ENCODE results near the gene GATAD2A.
"Not testable (repeated sequence)": the region's sequence is repeated elsewhere in the genome, so short reads cannot be mapped to it uniquely, and the experiment has no call there.

The GATAD2A gene

DNA sequence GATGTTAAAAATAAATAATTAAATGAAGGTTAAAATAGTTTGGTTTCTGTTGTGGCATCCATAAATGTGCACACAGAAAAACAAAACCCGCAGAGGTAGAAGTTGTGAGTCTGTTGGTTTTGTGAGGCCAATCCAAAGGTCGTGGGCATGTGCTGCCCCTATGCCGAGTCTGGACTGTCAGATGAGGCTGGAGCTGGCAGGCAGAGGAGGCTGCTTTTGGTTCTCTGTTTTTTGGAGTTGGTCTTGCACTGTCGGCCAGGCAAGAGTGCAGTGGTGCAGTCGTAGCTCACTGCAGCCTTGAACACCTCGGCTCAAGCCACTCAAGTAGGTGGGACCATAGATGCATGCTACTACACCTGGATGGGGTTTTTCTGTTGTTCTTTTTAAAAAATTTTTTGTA is 66.2 kb downstream of the GATAD2A start:
- Mint-ChIP-seq H3K4me3 (no peak overlapping the region), H3K27me3 (no peaks in the 10 kb centered on the region), H3K36me3 (ENCODE audit: low read depth) (peaks cover 74% of the 10 kb centered on the region), H3K9me3 (peaks cover 16% of the 10 kb centered on the region), H3K4me1 (ENCODE audit: low read depth) (peaks cover 69% of the 10 kb centered on the region), H3K27ac (peak overlapping the region; percentile 33)

GRCh38 chr19:19472106-19472505 is 66.6 kb downstream of the GATAD2A start:
- H3K4me3 Mint-ChIP-seq, H3K27me3 Mint-ChIP-seq, H3K27ac Mint-ChIP-seq: not testable (repeated sequence)
- peaks cover 74% of the 10 kb centered on the region for H3K36me3 Mint-ChIP-seq (ENCODE audit: low read depth)
- peaks cover 73% of the 10 kb centered on the region for H3K4me1 Mint-ChIP-seq (ENCODE audit: low read depth)
- peaks cover 16% of the 10 kb centered on the region for H3K9me3 Mint-ChIP-seq

DNA sequence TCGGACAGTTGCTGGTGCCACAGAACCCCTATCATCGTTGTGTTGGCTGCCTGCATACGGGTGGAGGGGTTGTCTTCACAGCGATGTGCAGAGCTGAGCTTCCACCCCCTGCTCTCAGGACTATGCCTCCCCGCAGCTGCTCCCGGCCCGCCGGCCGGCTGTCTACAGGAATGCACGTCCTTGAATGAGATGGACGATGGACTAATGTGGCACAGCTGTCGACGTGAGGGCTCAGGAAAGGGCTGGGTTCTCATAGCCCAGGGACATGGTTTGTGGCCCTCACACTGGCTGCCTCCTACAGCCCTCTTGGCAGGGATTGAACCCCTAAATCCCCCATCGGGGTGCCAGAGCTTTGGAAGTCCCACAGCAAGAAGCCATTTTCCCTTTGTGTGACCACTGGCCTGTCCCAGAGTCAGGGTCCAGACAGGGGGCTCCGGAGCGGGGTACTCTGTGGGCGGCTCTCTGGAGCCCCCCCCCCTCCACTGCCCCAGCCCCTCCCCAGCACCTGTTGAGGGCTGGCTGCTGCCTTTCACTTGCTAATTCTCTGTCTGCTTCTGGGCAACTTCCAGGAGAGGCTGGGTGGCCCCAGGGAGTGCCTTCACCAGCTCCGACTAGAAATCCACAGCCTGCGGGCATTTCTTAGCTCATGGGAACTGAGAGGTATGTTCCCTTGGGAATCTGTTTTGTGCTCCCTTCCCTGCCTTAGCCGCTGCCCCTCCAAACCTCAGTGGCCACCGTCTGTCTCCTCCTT is 69.7 kb downstream of the GATAD2A start:
- Mint-ChIP-seq H3K27me3 (no peaks in the 10 kb centered on the region), H3K4me3 (no peak overlapping the region), H3K9me3 (no peaks in the 10 kb centered on the region), H3K36me3 (ENCODE audit: low read depth) (peaks cover 61% of the 10 kb centered on the region), H3K4me1 (ENCODE audit: low read depth) (peaks cover 81% of the 10 kb centered on the region), H3K27ac (peak overlapping the region; percentile 81)

- Mint-ChIP-seq H3K36me3 (ENCODE audit: low read depth) (peaks cover 55% of the 10 kb centered on the region), H3K4me3 (peak overlapping the region; percentile 19), H3K4me1 (ENCODE audit: low read depth) (peaks cover 81% of the 10 kb centered on the region), H3K27ac (peak overlapping the region; percentile 77), H3K27me3 (no peaks in the 10 kb centered on the region), H3K9me3 (no peaks in the 10 kb centered on the region)
Observed at GRCh38 chr19:19475849-19476828, 70.7 kb downstream of the GATAD2A start.

DNA sequence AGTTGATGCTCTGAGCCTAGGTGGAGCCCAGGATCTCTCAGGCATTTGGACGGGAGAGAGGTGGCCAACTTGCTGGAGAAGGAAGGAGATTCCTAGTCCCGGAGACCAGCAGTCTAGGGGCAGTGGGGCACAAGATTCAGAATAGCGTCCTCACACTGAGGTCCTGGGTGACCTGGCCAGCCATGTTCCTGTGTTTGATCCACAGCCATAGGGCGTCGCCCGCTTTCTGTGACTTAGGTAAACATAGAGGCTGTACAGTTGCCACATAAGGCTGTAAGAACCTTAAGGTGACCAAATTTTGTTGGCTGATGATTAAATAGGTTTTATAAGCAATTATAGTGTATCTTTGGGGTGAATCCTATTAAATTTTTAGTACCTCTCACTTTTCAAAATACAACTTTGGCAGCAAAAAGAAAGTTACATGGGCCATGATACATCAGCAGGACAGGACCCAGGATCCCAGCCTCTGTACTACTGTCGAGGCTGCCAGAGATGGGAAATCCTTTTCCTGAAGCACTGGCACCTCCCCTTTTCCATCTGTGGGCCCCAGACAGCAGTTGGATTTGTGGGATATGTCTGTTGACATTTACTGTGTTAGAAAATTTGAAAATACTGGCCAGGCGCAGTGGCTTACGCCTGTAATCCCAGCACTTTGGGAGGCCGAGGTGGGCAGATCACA is 72.4 kb downstream of the GATAD2A start:
- Mint-ChIP-seq H3K4me3 (no peak overlapping the region), H3K27ac (no peak overlapping the region), H3K27me3 (no peaks in the 10 kb centered on the region), H3K9me3 (no peaks in the 10 kb centered on the region), H3K4me1 (ENCODE audit: low read depth) (peaks cover 67% of the 10 kb centered on the region), H3K36me3 (ENCODE audit: low read depth) (peaks cover 45% of the 10 kb centered on the region)

GRCh38 chr19:19480688-19481087 is 75.2 kb downstream of the GATAD2A start:
- Mint-ChIP-seq H3K9me3 (no peaks in the 10 kb centered on the region), H3K4me1 (ENCODE audit: low read depth) (peaks cover 62% of the 10 kb centered on the region), H3K27ac (peak overlapping the region; percentile 21), H3K4me3 (no peak overlapping the region), H3K36me3 (ENCODE audit: low read depth) (peaks cover 36% of the 10 kb centered on the region), H3K27me3 (no peaks in the 10 kb centered on the region)

DNA sequence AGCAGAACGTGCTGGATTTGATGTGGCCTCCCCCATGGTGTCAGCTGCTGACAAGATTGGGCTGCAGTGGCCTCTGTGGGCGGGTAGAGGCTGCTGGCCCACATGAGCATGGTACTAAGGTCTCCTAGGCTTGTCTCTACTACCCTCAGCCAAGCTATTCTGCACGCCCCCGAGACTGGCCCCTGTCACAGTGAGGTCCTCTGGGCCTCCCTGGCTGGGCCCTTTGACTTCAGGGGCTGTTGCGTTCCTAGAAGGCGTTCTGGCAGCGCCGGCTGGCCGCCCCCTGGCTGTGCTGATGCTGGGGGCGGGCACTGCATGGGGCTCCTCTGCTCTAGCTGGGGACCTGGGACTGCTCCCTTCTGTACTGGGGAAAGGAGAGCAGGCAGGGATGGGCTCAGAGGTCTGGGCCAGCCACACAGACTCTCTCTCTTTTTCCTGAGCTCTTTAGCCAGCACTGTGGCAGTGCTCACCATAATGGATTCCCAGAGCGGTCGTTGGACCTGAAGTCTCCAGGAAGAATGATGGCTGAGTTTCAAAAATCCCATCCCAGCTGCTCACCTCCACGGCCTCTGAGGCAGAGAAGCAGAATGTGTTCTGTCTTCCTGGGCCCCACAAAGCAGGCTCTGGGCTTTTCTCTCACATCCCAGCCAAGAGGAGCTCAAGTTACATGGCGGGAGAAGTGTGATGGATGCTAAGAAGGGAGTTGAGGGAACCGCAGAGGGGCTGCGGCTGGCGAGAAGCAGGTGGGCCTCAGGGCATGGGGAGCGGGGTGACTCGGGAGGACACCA is 77.5 kb downstream of the GATAD2A start:
- H3K4me3 Mint-ChIP-seq: no peak overlapping the region
- H3K9me3 Mint-ChIP-seq: no peaks in the 10 kb centered on the region
- no peaks in the 10 kb centered on the region for H3K27me3 Mint-ChIP-seq
- H3K27ac Mint-ChIP-seq: peak overlapping the region; percentile 31
- peaks cover 18% of the 10 kb centered on the region for H3K36me3 Mint-ChIP-seq (ENCODE audit: low read depth)
- peaks cover 63% of the 10 kb centered on the region for H3K4me1 Mint-ChIP-seq (ENCODE audit: low read depth)

GRCh38 chr19:19485161-19485997 is 79.9 kb downstream of the GATAD2A start:
- peak overlapping the region; percentile 40 for H3K27ac Mint-ChIP-seq
- peaks cover 14% of the 10 kb centered on the region for H3K36me3 Mint-ChIP-seq (ENCODE audit: low read depth)
- no peaks in the 10 kb centered on the region for H3K9me3 Mint-ChIP-seq
- H3K4me1 Mint-ChIP-seq (ENCODE audit: low read depth): peaks cover 75% of the 10 kb centered on the region
- H3K27me3 Mint-ChIP-seq: no peaks in the 10 kb centered on the region
- H3K4me3 Mint-ChIP-seq: no peak overlapping the region

GRCh38 chr19:19485998-19486290 is 80.5 kb downstream of the GATAD2A start:
- Mint-ChIP-seq H3K4me3 (no peak overlapping the region), H3K9me3 (no peaks in the 10 kb centered on the region), H3K27ac (peak overlapping the region; percentile 40), H3K4me1 (ENCODE audit: low read depth) (peaks cover 73% of the 10 kb centered on the region), H3K27me3 (no peaks in the 10 kb centered on the region), H3K36me3 (ENCODE audit: low read depth) (peaks cover 19% of the 10 kb centered on the region)

DNA sequence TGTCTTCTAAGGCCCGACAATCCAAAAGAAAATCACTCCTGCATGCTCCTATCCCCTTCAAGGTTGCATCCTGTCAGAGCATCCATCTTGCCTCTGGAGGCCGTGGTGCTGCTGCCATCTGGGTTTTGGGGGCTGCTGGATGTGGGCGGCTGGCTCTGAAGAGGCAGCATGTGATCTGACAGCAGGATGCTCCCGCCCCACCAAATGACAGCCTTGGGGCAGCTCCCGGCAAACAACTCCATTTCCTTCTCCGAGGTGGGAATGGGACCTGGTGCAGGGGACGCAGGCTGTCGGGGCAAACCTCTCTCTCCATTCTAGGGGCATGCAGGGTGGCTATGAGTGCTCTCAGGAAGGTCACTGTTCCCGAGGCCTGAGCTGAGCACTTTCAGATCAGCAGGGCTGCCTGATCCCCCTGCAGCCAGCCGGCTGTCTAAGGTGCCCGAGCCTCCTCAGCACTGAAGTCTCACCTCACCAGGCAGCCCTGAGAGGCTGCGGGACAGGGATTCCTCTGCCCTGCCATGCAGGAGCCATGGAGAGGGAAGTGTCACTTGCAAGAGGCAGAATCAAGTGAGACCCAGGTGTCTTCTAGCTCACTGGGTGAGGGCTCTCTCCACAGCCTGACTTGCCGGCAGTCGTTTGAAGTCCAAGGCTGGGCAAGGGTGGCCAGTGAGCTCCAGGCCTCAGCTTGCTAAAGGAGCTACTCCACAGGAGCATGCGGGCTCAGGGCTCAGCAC is 81.0 kb downstream of the GATAD2A start:
- Mint-ChIP-seq H3K27me3 (no peaks in the 10 kb centered on the region), H3K4me1 (ENCODE audit: low read depth) (peaks cover 69% of the 10 kb centered on the region), H3K9me3 (no peaks in the 10 kb centered on the region)

DNA sequence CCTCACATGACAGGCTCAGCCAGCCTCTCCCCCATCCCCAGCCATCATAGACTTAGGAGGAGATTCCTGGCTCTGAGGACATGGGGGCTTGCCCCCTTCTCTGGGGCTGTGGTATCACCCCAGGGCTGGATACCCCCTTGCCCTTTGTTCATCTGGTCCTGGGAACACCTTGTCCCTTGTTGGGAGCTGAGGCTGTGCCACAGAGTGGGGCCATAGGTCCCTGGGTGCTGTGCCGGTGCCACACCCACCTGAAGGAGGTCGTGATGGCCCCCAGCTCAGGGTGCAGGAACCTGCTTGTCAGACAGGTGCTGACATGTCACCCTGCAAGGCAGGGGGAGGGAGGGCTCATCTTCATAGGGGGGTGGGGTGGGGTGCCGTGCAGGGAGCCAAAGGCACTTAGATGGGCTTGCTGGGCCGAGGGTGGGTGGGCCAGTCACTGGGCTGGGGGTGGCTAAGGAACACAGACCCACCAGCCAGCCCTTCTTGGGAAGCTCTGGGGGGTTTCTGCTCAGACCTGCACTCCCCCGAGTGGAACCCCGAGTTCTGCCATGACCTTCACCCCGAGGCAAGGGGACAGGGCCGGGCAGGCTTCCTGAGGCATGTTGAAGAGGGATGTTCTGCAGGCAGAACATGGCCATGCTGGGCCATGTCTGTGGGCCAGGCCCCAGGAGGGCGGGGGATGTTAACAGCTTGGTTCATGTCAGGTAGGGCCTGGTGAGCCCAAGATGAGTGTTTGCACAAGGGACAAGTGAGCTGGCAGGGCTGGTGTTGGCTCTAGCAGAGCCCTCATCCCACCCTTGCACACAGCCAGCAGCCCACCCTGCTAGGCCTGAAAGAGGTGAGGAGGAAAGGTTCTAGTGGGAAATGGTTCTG is 81.8 kb downstream of the GATAD2A start:
- no peaks in the 10 kb centered on the region for H3K27me3 Mint-ChIP-seq
- no peaks in the 10 kb centered on the region for H3K9me3 Mint-ChIP-seq
- peak overlapping the region; percentile 82 for H3K27ac Mint-ChIP-seq
- peaks cover 22% of the 10 kb centered on the region for H3K36me3 Mint-ChIP-seq (ENCODE audit: low read depth)
- peak overlapping the region; percentile 20 for H3K4me3 Mint-ChIP-seq
- H3K4me1 Mint-ChIP-seq (ENCODE audit: low read depth): peaks cover 69% of the 10 kb centered on the region

More for the DNA sequence above, 81.0 kb downstream of the GATAD2A start:
- Mint-ChIP-seq H3K4me3 (no peak overlapping the region), H3K27ac (peak overlapping the region; percentile 21), H3K36me3 (ENCODE audit: low read depth) (peaks cover 21% of the 10 kb centered on the region)

Measured in stimulated activated naive CD8-positive, alpha-beta T cell treated with anti-CD3 and anti-CD28 coated beads, Interleukin-15, Interleukin-2, amounts not matched to agents 100 ng/mL and 50 ng/mL, for 24 hours (primary cell).